Measurements from ENCODE around the gene DPYSL4. TPM values are rescaled to one million over a fixed set of nuclear protein-coding genes. Genes with fewer than 3 reads are reported as not detected.

DPYSL4 gene
- total RNA-seq, 1 experiment from 2014 or later = 9.9 TPM

- intact Hi-C loops (cut with micrococcal nuclease; ENCODE audit: unreplicated experiment) (no loop called here), in situ Hi-C loops (cut with HindIII; ENCODE audit: low pct_unique_long_range_greater_than_20kb, low sequenced_read_pairs) (no loop called here)
- no peak overlapping the region for H3K27ac ChIP-seq (ENCODE audit: low read length)
- H3K36me3 ChIP-seq (ENCODE audit: control insufficient read depth, insufficient read depth, low read length) = no peaks in the 10 kb centered on the region
- peaks cover 5% of the 10 kb centered on the region; the same call in 1 of the 2 replicates for H3K4me1 ChIP-seq (ENCODE audit: control insufficient read depth, insufficient read depth, low read length)
- no peaks in the 10 kb centered on the region for H3K9me3 ChIP-seq (ENCODE audit: control insufficient read depth, insufficient read depth, low read depth, low read length)
- H3K27me3 ChIP-seq (ENCODE audit: control insufficient read depth, insufficient read depth, low read length) = no peaks in the 10 kb centered on the region
- ATAC-seq (no peak), DNase-seq (ENCODE audit: low read depth, low spot score) (no peak)
- no TSS peak for BruUV-seq (replicated peaks)
- no peak for TF ChIP-seq SIN3A (IDR thresholded peaks at IDR 0.05; ENCODE audit: borderline replicate concordance, insufficient read depth, low read depth, low read length)
- TF ChIP-seq, protein P1, sequence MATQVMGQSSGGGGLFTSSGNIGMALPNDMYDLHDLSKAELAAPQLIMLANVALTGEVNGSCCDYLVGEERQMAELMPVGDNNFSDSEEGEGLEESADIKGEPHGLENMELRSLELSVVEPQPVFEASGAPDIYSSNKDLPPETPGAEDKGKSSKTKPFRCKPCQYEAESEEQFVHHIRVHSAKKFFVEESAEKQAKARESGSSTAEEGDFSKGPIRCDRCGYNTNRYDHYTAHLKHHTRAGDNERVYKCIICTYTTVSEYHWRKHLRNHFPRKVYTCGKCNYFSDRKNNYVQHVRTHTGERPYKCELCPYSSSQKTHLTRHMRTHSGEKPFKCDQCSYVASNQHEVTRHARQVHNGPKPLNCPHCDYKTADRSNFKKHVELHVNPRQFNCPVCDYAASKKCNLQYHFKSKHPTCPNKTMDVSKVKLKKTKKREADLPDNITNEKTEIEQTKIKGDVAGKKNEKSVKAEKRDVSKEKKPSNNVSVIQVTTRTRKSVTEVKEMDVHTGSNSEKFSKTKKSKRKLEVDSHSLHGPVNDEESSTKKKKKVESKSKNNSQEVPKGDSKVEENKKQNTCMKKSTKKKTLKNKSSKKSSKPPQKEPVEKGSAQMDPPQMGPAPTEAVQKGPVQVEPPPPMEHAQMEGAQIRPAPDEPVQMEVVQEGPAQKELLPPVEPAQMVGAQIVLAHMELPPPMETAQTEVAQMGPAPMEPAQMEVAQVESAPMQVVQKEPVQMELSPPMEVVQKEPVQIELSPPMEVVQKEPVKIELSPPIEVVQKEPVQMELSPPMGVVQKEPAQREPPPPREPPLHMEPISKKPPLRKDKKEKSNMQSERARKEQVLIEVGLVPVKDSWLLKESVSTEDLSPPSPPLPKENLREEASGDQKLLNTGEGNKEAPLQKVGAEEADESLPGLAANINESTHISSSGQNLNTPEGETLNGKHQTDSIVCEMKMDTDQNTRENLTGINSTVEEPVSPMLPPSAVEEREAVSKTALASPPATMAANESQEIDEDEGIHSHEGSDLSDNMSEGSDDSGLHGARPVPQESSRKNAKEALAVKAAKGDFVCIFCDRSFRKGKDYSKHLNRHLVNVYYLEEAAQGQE (IDR thresholded peaks at IDR 0.05; ENCODE audit: insufficient read depth in 1 of 2, low read depth in 2 of 2, low read length in 1 of 2) = no peak
- TF ChIP-seq POLR2AphosphoS5 (IDR thresholded peaks at IDR 0.05; ENCODE audit: low read depth, low read length) = no peak
- no peak for TF ChIP-seq TCF7L2 (IDR thresholded peaks at IDR 0.05; ENCODE audit: low read depth, low read length)
- CTCF ChIA-PET = no interaction called here
- POLR2A ChIA-PET = no interaction called here
- H3K4me3 ChIP-seq (ENCODE audit: low read depth in 2 of 2, low read length in 2 of 2) = no peak overlapping the region
These were observed 59.5 kb downstream of the DPYSL4 start for GRCh38 chr10:132246296-132246695.

- peaks cover 5% of the 10 kb centered on the region; the same call in 1 of the 2 replicates for H3K4me1 ChIP-seq (ENCODE audit: control insufficient read depth, insufficient read depth, low read length)
- CTCF ChIA-PET = no interaction called here
- intact Hi-C loops (cut with micrococcal nuclease; ENCODE audit: unreplicated experiment) (no loop called here), in situ Hi-C loops (cut with HindIII; ENCODE audit: low pct_unique_long_range_greater_than_20kb, low sequenced_read_pairs) (no loop called here)
- H3K4me3 ChIP-seq (ENCODE audit: low read depth in 2 of 2, low read length in 2 of 2) = no peak overlapping the region
- POLR2A ChIA-PET = no interaction called here
- no peaks in the 10 kb centered on the region for H3K27me3 ChIP-seq (ENCODE audit: control insufficient read depth, insufficient read depth, low read length)
- no peak overlapping the region for H3K27ac ChIP-seq (ENCODE audit: low read length)
- BruUV-seq (replicated peaks) = no TSS peak
- DNase-seq (ENCODE audit: low read depth, low spot score) (no peak), ATAC-seq (no peak)
- H3K36me3 ChIP-seq (ENCODE audit: control insufficient read depth, insufficient read depth, low read length) = no peaks in the 10 kb centered on the region
- H3K9me3 ChIP-seq (ENCODE audit: control insufficient read depth, insufficient read depth, low read depth, low read length) = no peaks in the 10 kb centered on the region
- TF ChIP-seq, protein P1 (IDR thresholded peaks at IDR 0.05; ENCODE audit: insufficient read depth in 1 of 2, low read depth in 2 of 2, low read length in 1 of 2) = no peak
- TF ChIP-seq SIN3A (IDR thresholded peaks at IDR 0.05; ENCODE audit: borderline replicate concordance, insufficient read depth, low read depth, low read length) (no peak), CTCF (IDR thresholded peaks at IDR 0.05) (no peak), TCF7L2 (IDR thresholded peaks at IDR 0.05; ENCODE audit: low read depth, low read length) (no peak), POLR2AphosphoS5 (IDR thresholded peaks at IDR 0.05; ENCODE audit: low read depth, low read length) (no peak)
These were observed 61.2 kb downstream of the DPYSL4 start for GRCh38 chr10:132247943-132248342.

Data from Panc1 (cell line).